SK-N-MC (cell line): ENCODE measurements around the gene MIA.
"Not testable (repeated sequence)": the region's sequence is repeated elsewhere in the genome, so short reads cannot be mapped to it uniquely, and the experiment has no call there.

Source experiments
- DNase-seq: peaks from one replicate; pipeline ENCODE4 v3.0.0-alpha.2; 2011; ENCODE audit warnings: low read depth, low spot score
- H3K27ac ChIP-seq: fragments of 200-600 bp; sonication (generic); 2 replicates; pipeline ENCODE4 v1.5.1; 2016; ENCODE audit warnings: mixed run types
- H3K36me3 ChIP-seq: fragments of 200-600 bp; sonication (generic); 2 replicates; pipeline ENCODE4 v1.6.1; 2017; ENCODE audit warnings: antibody characterized with exemption, low read length, mixed read lengths; ENCODE audit not compliant: insufficient read depth
- H3K4me3 ChIP-seq: fragments of 200-600 bp; sonication (generic); 2 replicates; pipeline ENCODE4 v1.5.1; 2016
- H3K9ac ChIP-seq: fragments of 200-600 bp; sonication (generic); 2 replicates; pipeline ENCODE4 v1.8.0; 2017; ENCODE audit warnings: mixed run types, mixed read lengths; ENCODE audit not compliant: insufficient read length
- H3K9me3 ChIP-seq: fragments of 200-600 bp; sonication (generic); 2 replicates; pipeline ENCODE4 v1.6.1; 2017; ENCODE audit warnings: low read depth, mild to moderate bottlenecking, antibody characterized with exemption, low read length, moderate library complexity, mixed read lengths
- EZH2 ChIP-seq: fragments of 200-600 bp; sonication (generic); IDR thresholded peaks from one replicate; pipeline ENCODE4 v1.6.1; 2017; ENCODE audit warnings: antibody characterized with exemption
- FOXP2 ChIP-seq: optimal IDR thresholded peaks from 2 replicates; pipeline ENCODE3; 2011; ENCODE audit warnings: mild to moderate bottlenecking, moderate library complexity; ENCODE audit not compliant: insufficient read depth; ENCODE audit errors: extremely low read length, control extremely low read depth
- POLR2AphosphoS5 ChIP-seq: IDR thresholded peaks from 2 replicates; pipeline ENCODE4 v1.6.1; 2012; ENCODE audit warnings: mild to moderate bottlenecking, low read depth, low read length, borderline replicate concordance

MIA gene

GRCh38 chr19:40774916-40775631 lies at the start of gene MIA:
Gene MIA, plus strand, starts transcription at chr19:40775521. Its CDS starts 22 bp downstream, at chr19:40775543.
- DNase-seq, result no peak
- no peak within 1 kb of the TSS for H3K9ac ChIP-seq
- no peak within 1 kb of the TSS for H3K27ac ChIP-seq
- H3K4me3 ChIP-seq, result no peak within 1 kb of the TSS
- TF ChIP-seq FOXP2, result no peak
- no peak for TF ChIP-seq POLR2AphosphoS5
- TF ChIP-seq EZH2, result no peak
- H3K36me3 ChIP-seq, result no peaks in the 10 kb centered on the region
- no peaks in the 10 kb centered on the region for H3K9me3 ChIP-seq

GRCh38 chr19:40726279-40726678 lies 49.0 kb upstream of the MIA start:
- DNase-seq, result no peak
- no peak overlapping the region for H3K27ac ChIP-seq
- H3K36me3 ChIP-seq, result peaks cover 24% of the 10 kb centered on the region
- H3K9ac ChIP-seq, result no peak overlapping the region
- no peak overlapping the region for H3K4me3 ChIP-seq
- no peaks in the 10 kb centered on the region for H3K9me3 ChIP-seq
- TF ChIP-seq EZH2, result no peak
- TF ChIP-seq POLR2AphosphoS5, result no peak
- TF ChIP-seq FOXP2, result no peak

GRCh38 chr19:40730065-40730464 lies 45.3 kb upstream of the MIA start:
- not testable (repeated sequence) for DNase-seq, H3K4me3 ChIP-seq
- peaks cover 35% of the 10 kb centered on the region for H3K36me3 ChIP-seq

DNA sequence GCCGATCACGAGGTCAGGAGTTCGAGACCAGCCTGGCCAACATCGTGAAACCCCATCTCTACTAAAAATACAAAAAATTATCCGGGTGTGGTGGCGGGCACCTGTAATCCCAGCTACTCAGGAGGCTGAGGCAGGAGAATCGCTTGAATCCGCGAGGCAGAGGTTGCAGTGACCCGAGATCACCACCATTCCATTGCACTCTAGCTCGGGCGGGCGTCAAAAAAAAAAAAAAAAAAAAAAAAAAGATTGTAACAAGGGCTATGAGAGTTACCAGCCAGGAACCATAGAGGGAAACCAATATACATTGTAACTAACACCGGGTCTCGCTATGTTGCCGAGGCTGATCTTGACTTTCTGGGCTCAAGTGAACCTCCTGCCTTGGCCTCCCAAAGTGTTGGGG lies 43.0 kb upstream of the MIA start:
- not testable (repeated sequence) for H3K4me3 ChIP-seq, H3K9me3 ChIP-seq, DNase-seq, H3K9ac ChIP-seq, H3K27ac ChIP-seq
- peaks cover 38% of the 10 kb centered on the region for H3K36me3 ChIP-seq

More at GRCh38 chr19:40730065-40730464, 45.3 kb upstream of the MIA start:
- not testable (repeated sequence) for H3K27ac ChIP-seq, H3K9me3 ChIP-seq, H3K9ac ChIP-seq

DNA sequence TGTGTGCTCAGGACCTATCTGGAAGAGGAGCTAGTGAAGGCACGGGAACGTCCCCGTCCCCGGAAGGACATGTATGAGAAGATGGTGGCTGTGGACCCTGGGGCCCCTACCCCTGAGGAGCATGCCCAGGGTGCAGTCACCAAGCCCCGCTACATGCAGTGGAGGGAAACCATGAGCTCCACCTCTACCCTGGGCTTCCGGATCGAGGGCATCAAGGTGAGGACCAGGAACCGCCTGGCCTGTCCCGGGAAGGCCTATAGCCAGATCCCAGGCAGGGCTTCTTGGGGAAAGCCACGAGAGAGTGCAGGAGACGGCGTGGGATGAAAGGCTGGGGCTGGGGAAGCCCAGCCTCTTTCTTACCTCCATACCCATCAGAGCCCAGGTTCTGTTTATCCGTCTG lies 42.2 kb upstream of the MIA start:
- TF ChIP-seq EZH2 (no peak), POLR2AphosphoS5 (no peak), FOXP2 (no peak)
- Histone ChIP-seq H3K9me3 (no peaks in the 10 kb centered on the region), H3K36me3 (peaks cover 35% of the 10 kb centered on the region), H3K4me3 (no peak overlapping the region), H3K9ac (no peak overlapping the region), H3K27ac (no peak overlapping the region)
- DNase-seq, result no peak

DNA sequence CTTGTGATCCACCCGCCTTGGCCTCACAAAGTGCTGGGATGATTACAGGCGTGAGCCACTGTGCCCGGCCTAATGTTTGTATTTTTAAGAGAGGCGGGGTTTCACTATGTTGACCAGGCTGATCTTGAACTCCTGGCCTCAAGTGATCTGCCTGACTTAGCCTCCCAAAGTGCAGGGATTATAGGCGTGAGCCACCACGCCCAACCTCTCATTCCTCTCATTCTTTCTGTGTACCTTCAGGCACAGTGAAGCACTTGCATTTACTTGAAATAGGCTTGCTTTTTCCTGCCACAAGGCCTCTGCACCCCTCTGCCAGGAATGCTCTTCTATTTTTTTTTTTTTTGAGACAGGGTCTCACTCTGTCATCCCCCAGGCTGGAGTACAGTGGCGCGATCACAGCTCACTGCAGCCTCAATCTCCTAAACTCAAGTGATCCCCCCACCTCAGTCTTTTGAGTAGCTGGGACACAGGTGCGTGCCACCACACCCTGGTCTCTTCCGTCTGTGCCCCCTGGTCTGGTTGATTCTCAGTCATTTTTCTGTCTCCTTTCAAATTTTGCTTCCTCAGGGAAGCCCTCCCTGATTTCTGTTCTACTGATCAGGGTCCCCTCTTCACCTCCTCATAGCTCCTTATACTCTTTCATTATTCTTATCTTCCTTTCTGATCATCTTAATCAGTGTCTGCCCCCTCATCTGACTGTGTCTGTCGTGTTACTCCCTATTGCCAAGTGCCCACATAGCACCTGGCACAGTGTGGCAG lies 40.1 kb upstream of the MIA start:
- Histone ChIP-seq H3K9ac (no peak overlapping the region), H3K9me3 (no peaks in the 10 kb centered on the region), H3K27ac (no peak overlapping the region), H3K4me3 (no peak overlapping the region), H3K36me3 (peaks cover 35% of the 10 kb centered on the region)
- TF ChIP-seq EZH2 (no peak), FOXP2 (no peak), POLR2AphosphoS5 (no peak)
- no peak for DNase-seq

DNA sequence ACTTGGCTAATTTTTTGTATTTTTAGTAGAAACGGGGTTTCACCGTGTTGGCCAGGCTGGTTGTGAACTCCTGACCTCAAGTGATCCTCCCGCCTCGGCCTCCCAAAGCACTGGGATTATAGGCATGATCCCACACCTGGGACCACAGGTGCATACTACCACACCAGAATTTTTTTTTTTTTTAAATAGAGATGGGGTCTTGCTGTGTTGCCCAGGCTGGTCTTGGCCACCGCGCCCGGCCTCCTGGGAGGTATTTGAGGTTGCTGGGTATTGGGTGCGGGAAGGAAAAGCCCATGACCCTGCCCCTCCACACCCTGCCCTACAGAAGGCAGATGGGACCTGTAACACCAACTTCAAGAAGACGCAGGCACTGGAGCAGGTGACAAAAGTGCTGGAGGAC lies 38.7 kb upstream of the MIA start:
- peaks cover 26% of the 10 kb centered on the region for H3K36me3 ChIP-seq
- no peak overlapping the region for H3K27ac ChIP-seq
- TF ChIP-seq POLR2AphosphoS5 (no peak), EZH2 (no peak), FOXP2 (no peak)
- no peak overlapping the region for H3K4me3 ChIP-seq
- no peaks in the 10 kb centered on the region for H3K9me3 ChIP-seq
- no peak overlapping the region for H3K9ac ChIP-seq
- no peak for DNase-seq

DNA sequence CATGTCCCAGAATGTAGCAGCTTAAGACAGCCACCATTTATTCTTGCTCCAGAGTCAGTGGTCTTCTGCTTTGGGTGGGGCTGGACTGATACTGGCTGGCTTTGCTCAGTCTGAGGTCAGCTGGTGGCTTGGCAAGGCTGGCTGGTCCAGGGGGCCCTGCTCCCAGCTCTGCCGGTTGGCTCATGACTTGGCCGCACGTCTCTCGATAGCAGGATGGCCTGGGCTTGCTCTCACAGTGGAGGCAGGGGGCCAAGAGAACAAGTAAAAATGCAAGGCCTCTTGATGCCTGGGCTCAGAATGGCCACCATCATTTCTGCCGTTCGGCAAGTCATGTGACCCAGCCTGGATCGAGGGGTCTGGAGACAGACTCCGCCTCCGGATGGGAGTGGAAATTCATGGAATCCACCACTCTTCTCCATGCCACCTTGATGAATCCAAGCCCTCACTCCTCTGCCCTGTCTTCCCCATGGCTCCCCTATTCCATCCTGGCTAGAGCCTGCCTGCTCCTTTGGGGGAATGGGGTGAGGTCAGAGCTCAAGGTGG lies 38.1 kb upstream of the MIA start:
- no peak overlapping the region for H3K9ac ChIP-seq
- H3K4me3 ChIP-seq, result no peak overlapping the region
- H3K9me3 ChIP-seq, result no peaks in the 10 kb centered on the region
- H3K27ac ChIP-seq, result no peak overlapping the region
- no peak for DNase-seq
- H3K36me3 ChIP-seq, result peaks cover 26% of the 10 kb centered on the region
- TF ChIP-seq FOXP2 (no peak), EZH2 (no peak)
